H54 (cell line): Measurements from ENCODE around the gene MT3.

Experiments
- DNase-seq: peaks from one replicate; pipeline ENCODE4 v3.0.0; 2011; ENCODE audit warnings: low spot score, mixed read lengths; ENCODE audit not compliant: insufficient read length
- FAIRE-seq: peaks from 3 replicates; lab custom pipeline; 2011; peaks lifted over from hg19 to GRCh38; lab: Jason Lieb, UNC
- POLR2A ChIP-seq: IDR thresholded peaks from 2 replicates; pipeline ENCODE4 v1.6.1; 2011; ENCODE audit warnings: low read depth, mild to moderate bottlenecking, low read length

The MT3 gene

GRCh38 chr16:56593573-56594291 is 4.4 kb downstream of the MT3 start:
- TF ChIP-seq POLR2A = no peak
- DNase-seq (no peak), FAIRE-seq (no peak)

- no peak for DNase-seq
- TF ChIP-seq POLR2A = no peak
- no peak for FAIRE-seq
Observed at GRCh38 chr16:56594292-56594619, 4.9 kb downstream of the MT3 start.

GRCh38 chr16:56600398-56600999 is 11.2 kb downstream of the MT3 start:
- DNase-seq (peak; percentile 55), FAIRE-seq (peak; percentile 71)
- no peak for TF ChIP-seq POLR2A

- FAIRE-seq (no peak), DNase-seq (no peak)
- no peak for TF ChIP-seq POLR2A
Observed at GRCh38 chr16:56601325-56601724, 12.0 kb downstream of the MT3 start.

- FAIRE-seq (no peak), DNase-seq (no peak)
- no peak for TF ChIP-seq POLR2A
Observed at GRCh38 chr16:56603589-56603988, 14.3 kb downstream of the MT3 start.

- TF ChIP-seq POLR2A = no peak
- DNase-seq (no peak), FAIRE-seq (no peak)
Observed at GRCh38 chr16:56604966-56605365, 15.6 kb downstream of the MT3 start.

- FAIRE-seq (no peak), DNase-seq (no peak)
- no peak for TF ChIP-seq POLR2A
Observed at GRCh38 chr16:56605475-56605874, 16.1 kb downstream of the MT3 start.

- DNase-seq (peak; percentile 73), FAIRE-seq (no peak)
- no peak for TF ChIP-seq POLR2A
Observed at GRCh38 chr16:56606071-56606475, 16.7 kb downstream of the MT3 start.

- DNase-seq = no peak
- TF ChIP-seq POLR2A = no peak
- no peak for FAIRE-seq
Observed at GRCh38 chr16:56606476-56607108, 17.3 kb downstream of the MT3 start.

GRCh38 chr16:56607109-56607618 is 17.8 kb downstream of the MT3 start:
- peak; percentile 41; the same call in 1 of the 2 replicates for TF ChIP-seq POLR2A
- peak; percentile 80 for DNase-seq
- FAIRE-seq = peak; percentile 6

GRCh38 chr16:56607675-56608042 is 18.3 kb downstream of the MT3 start:
- FAIRE-seq = no peak
- no peak for DNase-seq
- TF ChIP-seq POLR2A = no peak

- peak; percentile 94 for TF ChIP-seq POLR2A
- DNase-seq = peak; percentile 68
- FAIRE-seq = no peak
Observed at GRCh38 chr16:56608043-56608875, 18.9 kb downstream of the MT3 start, which contains the start of gene MT2A. Gene MT2A (plus strand): TSS chr16:56608584. CDS start chr16:56608656, 72 bp downstream.

GRCh38 chr16:56608876-56609462 is 19.6 kb downstream of the MT3 start:
- no peak for TF ChIP-seq POLR2A
- FAIRE-seq (no peak), DNase-seq (no peak)

- no peak for FAIRE-seq
- DNase-seq = no peak
- peak; percentile 40; the same call in 1 of the 2 replicates for TF ChIP-seq POLR2A
Observed at GRCh38 chr16:56609463-56609921, 20.2 kb downstream of the MT3 start.
